ENCODE measurements around the gene COL27A1.

COL27A1 gene

DNA sequence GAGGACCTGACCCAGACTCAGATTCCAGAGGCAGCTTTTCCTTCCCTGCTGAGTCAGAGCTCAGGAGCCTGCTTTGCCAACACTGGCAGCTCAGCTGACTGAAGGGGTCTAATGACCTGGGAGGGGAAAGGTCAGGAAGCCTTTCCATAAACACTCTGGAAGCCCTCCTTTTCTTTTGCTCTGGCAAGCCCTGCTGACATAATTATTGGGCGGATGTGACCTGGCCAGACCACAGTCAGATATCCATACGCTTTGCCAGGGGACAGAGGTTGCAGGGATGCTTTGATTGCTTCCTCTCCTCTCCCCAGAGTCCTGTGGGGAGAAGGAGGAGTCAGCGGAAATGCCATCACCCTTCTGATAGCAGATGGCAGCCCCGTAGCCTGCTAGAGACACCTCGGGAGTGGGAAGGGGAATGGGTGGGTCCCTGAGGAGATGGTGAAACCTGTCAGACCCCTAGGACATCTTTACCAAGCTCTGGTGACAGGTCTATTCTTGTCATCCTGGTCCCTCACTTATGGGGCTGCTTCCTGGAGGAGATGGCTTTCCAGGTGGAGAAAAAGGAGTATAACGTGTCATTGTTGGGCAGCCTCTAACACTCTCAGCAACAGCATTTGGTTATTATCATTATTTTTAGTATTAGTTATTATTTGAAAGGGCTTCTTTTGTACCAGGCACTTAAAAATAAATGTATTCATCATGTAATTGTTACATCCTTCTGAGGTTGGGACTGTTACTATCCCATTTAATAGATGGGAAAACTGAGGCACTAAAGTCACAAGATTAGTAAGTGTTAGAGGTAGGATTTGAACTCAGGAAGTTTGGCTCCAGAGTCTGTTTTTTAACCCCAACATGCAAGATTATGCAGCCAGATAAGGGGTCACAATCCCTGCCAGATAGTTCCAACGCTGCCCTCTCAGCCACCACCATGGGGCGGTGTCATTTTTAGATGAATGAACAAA is 11.6 kb downstream of the COL27A1 start:
- no peak overlapping the region for H3K27ac ChIP-seq (ENCODE audit: low read depth, low read length)
- peaks cover 2% of the 10 kb centered on the region for H3K4me1 ChIP-seq (ENCODE audit: control insufficient read depth, low read depth, low read length)
- no peak overlapping the region for H2BK5ac ChIP-seq (ENCODE audit: low read length)
- no peak overlapping the region for H3K18ac ChIP-seq (ENCODE audit: low read length)
- no peak overlapping the region for H3K56ac ChIP-seq (ENCODE audit: low read length)
- no peak overlapping the region for H4K8ac ChIP-seq (ENCODE audit: low read depth, low read length)
- H3K23ac ChIP-seq (ENCODE audit: low read length), result no peak overlapping the region
- H2AK5ac ChIP-seq (ENCODE audit: low read length), result no peak overlapping the region
- no peak overlapping the region for H3K4ac ChIP-seq (ENCODE audit: low read depth, low read length)
- no peak overlapping the region for H3K4me2 ChIP-seq (ENCODE audit: low read length)
- H2BK15ac ChIP-seq (replicated peaks; ENCODE audit: low read depth), result no peak overlapping the region
- H3K79me1 ChIP-seq (ENCODE audit: low read length), result peaks cover 5% of the 10 kb centered on the region
- peaks cover 1% of the 10 kb centered on the region for H3K36me3 ChIP-seq (ENCODE audit: control insufficient read depth, insufficient read depth, low read length)
- no peaks in the 10 kb centered on the region for H3K79me2 ChIP-seq (ENCODE audit: control insufficient read depth, insufficient read depth, low read length)
- H3K4me3 ChIP-seq (ENCODE audit: low read length), result no peak overlapping the region
- H4K5ac ChIP-seq (ENCODE audit: low read length), result no peak overlapping the region
- no peak for DNase-seq
- no peak overlapping the region for H2BK120ac ChIP-seq (ENCODE audit: low read depth, low read length)
- no CpG with 5 or more reads among the region's 8 CpGs for WGBS (ENCODE audit: extremely low coverage, insufficient coverage, low lambda C conversion rate)
- H3K27me3 ChIP-seq (ENCODE audit: insufficient read depth, low read length, poor library complexity), result no peaks in the 10 kb centered on the region
- no peak overlapping the region for H3K9ac ChIP-seq (ENCODE audit: low read length)

DNA sequence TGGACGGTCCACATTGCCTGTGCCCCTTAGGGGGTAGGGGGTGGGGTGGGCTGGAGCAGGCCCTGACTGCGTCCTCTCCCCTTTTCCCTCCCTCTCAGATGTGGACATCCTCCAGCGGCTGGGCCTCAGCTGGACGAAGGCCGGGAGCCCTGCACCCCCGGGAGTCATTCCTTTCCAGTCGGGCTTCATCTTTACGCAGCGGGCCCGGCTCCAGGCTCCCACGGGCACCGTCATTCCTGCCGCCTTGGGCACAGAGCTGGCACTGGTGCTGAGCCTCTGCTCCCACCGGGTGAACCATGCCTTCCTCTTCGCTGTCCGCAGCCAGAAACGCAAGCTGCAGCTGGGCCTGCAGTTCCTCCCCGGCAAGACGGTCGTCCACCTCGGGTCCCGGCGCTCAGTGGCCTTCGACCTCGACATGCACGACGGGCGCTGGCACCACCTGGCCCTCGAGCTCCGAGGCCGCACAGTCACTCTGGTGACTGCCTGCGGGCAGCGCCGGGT is 12.3 kb downstream of the COL27A1 start:
- Histone ChIP-seq H3K4me3 (ENCODE audit: low read length) (no peak overlapping the region), H3K4me1 (ENCODE audit: control insufficient read depth, low read depth, low read length) (peaks cover 2% of the 10 kb centered on the region), H3K36me3 (ENCODE audit: control insufficient read depth, insufficient read depth, low read length) (peaks cover 1% of the 10 kb centered on the region), H3K23ac (ENCODE audit: low read length) (no peak overlapping the region), H4K5ac (ENCODE audit: low read length) (no peak overlapping the region), H4K8ac (ENCODE audit: low read depth, low read length) (no peak overlapping the region), H2AK5ac (ENCODE audit: low read length) (no peak overlapping the region), H3K79me2 (ENCODE audit: control insufficient read depth, insufficient read depth, low read length) (no peaks in the 10 kb centered on the region), H2BK15ac (replicated peaks; ENCODE audit: low read depth) (no peak overlapping the region), H3K27ac (ENCODE audit: low read depth, low read length) (no peak overlapping the region), H3K9ac (ENCODE audit: low read length) (no peak overlapping the region), H3K18ac (ENCODE audit: low read length) (no peak overlapping the region), H3K4me2 (ENCODE audit: low read length) (no peak overlapping the region), H2BK5ac (ENCODE audit: low read length) (no peak overlapping the region), H3K56ac (ENCODE audit: low read length) (no peak overlapping the region), H2BK120ac (ENCODE audit: low read depth, low read length) (no peak overlapping the region), H3K27me3 (ENCODE audit: insufficient read depth, low read length, poor library complexity) (no peaks in the 10 kb centered on the region), H3K79me1 (ENCODE audit: low read length) (peaks cover 5% of the 10 kb centered on the region), H3K4ac (ENCODE audit: low read depth, low read length) (no peak overlapping the region)
- no CpG with 5 or more reads among the region's 34 CpGs for WGBS (ENCODE audit: extremely low coverage, insufficient coverage, low lambda C conversion rate)
- DNase-seq, result no peak

DNA sequence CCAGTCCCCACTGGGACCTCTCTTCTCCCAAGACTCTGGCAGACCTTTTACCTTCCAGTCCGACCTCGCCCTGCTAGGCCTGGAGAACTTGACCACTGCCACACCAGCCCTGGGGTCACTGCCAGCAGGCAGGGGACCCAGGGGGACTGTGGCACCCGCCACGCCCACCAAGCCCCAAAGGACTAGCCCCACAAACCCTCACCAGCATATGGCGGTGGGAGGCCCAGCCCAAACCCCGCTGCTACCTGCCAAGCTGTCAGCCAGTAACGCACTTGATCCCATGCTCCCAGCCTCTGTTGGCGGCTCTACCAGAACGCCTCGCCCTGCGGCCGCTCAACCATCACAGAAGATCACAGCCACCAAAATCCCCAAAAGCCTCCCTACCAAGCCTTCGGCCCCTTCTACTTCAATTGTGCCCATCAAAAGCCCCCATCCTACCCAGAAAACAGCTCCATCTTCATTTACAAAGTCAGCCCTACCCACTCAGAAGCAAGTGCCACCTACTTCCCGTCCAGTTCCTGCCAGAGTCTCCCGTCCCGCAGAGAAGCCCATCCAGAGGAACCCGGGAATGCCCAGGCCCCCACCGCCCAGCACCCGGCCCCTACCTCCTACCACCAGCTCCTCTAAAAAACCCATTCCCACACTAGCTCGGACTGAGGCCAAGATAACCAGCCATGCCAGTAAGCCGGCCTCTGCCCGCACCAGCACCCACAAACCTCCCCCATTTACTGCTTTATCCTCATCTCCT is 13.1 kb downstream of the COL27A1 start:
- H3K36me3 ChIP-seq (ENCODE audit: control insufficient read depth, insufficient read depth, low read length), result peaks cover 1% of the 10 kb centered on the region
- no CpG with 5 or more reads among the region's 22 CpGs for WGBS (ENCODE audit: extremely low coverage, insufficient coverage, low lambda C conversion rate)
- no peak overlapping the region for H2BK5ac ChIP-seq (ENCODE audit: low read length)
- H3K27me3 ChIP-seq (ENCODE audit: insufficient read depth, low read length, poor library complexity), result no peaks in the 10 kb centered on the region
- H3K79me1 ChIP-seq (ENCODE audit: low read length), result peaks cover 5% of the 10 kb centered on the region
- H3K9ac ChIP-seq (ENCODE audit: low read length), result no peak overlapping the region
- H3K23ac ChIP-seq (ENCODE audit: low read length), result no peak overlapping the region
- no peak overlapping the region for H3K56ac ChIP-seq (ENCODE audit: low read length)
- H2BK120ac ChIP-seq (ENCODE audit: low read depth, low read length), result no peak overlapping the region
- H2BK15ac ChIP-seq (replicated peaks; ENCODE audit: low read depth), result no peak overlapping the region
- no peak overlapping the region for H4K8ac ChIP-seq (ENCODE audit: low read depth, low read length)
- H3K4me3 ChIP-seq (ENCODE audit: low read length), result no peak overlapping the region
- H3K4me1 ChIP-seq (ENCODE audit: control insufficient read depth, low read depth, low read length), result no peaks in the 10 kb centered on the region
- H4K5ac ChIP-seq (ENCODE audit: low read length), result no peak overlapping the region
- no peaks in the 10 kb centered on the region for H3K79me2 ChIP-seq (ENCODE audit: control insufficient read depth, insufficient read depth, low read length)
- no peak overlapping the region for H3K27ac ChIP-seq (ENCODE audit: low read depth, low read length)
- H3K4ac ChIP-seq (ENCODE audit: low read depth, low read length), result no peak overlapping the region
- H2AK5ac ChIP-seq (ENCODE audit: low read length), result no peak overlapping the region
- no peak overlapping the region for H3K4me2 ChIP-seq (ENCODE audit: low read length)
- H3K18ac ChIP-seq (ENCODE audit: low read length), result no peak overlapping the region
- no peak for DNase-seq

DNA sequence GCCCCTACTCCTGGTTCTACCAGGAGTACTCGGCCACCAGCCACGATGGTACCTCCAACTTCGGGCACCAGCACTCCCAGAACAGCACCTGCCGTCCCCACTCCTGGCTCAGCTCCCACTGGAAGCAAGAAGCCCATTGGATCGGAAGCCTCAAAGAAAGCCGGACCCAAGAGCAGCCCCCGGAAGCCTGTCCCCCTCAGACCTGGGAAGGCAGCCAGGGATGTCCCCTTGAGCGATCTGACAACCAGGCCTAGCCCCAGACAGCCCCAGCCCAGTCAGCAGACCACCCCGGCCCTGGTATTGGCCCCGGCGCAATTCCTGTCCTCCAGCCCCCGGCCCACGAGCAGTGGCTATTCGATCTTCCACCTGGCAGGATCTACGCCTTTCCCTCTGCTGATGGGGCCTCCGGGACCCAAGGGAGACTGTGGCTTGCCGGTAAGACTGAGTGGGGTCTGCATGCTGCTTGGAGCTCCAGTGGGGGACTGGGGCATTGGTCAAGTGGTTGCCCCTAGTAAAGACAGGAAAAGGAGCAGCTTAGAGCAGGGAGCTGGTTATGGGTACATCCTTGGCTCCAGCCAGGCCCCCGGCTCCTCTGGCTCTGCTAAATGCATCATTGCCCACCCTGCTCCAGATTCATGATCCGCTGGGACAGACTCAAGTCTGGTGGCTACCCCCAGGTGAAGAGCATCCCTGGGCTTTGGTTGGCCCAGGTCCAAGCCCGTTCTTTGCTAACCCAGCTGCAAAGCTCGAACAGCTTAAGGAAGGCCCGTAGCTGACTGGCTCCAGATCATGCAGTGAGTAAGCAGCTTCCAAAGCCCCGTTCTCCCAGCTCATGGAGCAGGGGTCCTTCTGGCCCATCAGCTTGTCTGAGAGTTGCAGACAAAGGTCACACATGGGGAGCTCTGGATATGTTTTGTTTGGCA is 14.0 kb downstream of the COL27A1 start:
- Histone ChIP-seq H3K36me3 (ENCODE audit: control insufficient read depth, insufficient read depth, low read length) (peaks cover 1% of the 10 kb centered on the region), H4K8ac (ENCODE audit: low read depth, low read length) (no peak overlapping the region), H3K4me3 (ENCODE audit: low read length) (no peak overlapping the region), H3K79me2 (ENCODE audit: control insufficient read depth, insufficient read depth, low read length) (no peaks in the 10 kb centered on the region), H3K27me3 (ENCODE audit: insufficient read depth, low read length, poor library complexity) (no peaks in the 10 kb centered on the region), H3K27ac (ENCODE audit: low read depth, low read length) (no peak overlapping the region), H3K23ac (ENCODE audit: low read length) (no peak overlapping the region), H2BK120ac (ENCODE audit: low read depth, low read length) (no peak overlapping the region), H2AK5ac (ENCODE audit: low read length) (no peak overlapping the region), H3K4ac (ENCODE audit: low read depth, low read length) (no peak overlapping the region), H4K5ac (ENCODE audit: low read length) (no peak overlapping the region), H3K4me2 (ENCODE audit: low read length) (no peak overlapping the region), H3K9ac (ENCODE audit: low read length) (no peak overlapping the region), H2BK5ac (ENCODE audit: low read length) (no peak overlapping the region), H3K18ac (ENCODE audit: low read length) (no peak overlapping the region), H3K56ac (ENCODE audit: low read length) (no peak overlapping the region), H2BK15ac (replicated peaks; ENCODE audit: low read depth) (no peak overlapping the region), H3K4me1 (ENCODE audit: control insufficient read depth, low read depth, low read length) (no peaks in the 10 kb centered on the region), H3K79me1 (ENCODE audit: low read length) (peaks cover 5% of the 10 kb centered on the region)
- no CpG with 5 or more reads among the region's 23 CpGs for WGBS (ENCODE audit: extremely low coverage, insufficient coverage, low lambda C conversion rate)
- DNase-seq, result no peak

DNA sequence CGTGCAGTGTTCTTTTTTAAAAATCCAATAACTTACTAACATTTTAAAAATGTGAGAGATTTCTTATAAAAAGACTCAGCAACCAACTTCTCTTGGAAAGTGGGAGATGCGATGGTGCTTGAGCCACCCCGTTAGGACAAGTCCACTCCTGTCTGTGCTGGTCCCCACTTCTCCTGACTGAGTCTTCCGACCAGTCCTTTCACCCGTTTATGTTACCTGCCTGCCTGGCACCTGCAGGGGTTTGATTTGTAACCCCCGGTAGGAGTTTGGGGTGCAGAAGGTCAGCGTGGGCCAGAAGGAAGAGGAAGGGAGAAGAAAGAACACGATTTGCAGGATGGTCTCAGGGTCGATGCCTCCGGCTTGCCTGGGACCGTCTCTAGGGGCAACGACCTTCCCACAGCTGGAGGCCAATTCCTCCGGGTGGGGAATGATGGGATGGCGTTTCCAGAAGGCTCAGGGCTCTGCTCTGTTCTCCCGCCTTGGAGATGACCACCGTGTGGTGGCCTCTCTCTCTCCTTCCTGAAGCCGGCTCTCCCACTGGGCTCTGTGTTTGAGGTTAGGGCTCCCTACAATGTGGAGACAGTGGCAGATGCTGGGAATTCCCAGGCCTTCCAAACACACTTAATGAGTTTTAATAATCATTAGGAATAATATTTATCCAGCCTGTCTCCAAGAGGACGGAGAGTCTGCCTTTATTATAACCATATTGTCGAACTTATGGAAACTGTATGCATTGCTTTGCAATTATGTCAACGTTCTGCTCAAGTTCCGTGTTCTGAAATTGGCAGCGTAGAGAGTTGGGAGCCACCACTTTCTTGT is 14.8 kb downstream of the COL27A1 start:
- no peak overlapping the region for H2BK120ac ChIP-seq (ENCODE audit: low read depth, low read length)
- no peak overlapping the region for H3K4ac ChIP-seq (ENCODE audit: low read depth, low read length)
- H3K27ac ChIP-seq (ENCODE audit: low read depth, low read length), result no peak overlapping the region
- H4K8ac ChIP-seq (ENCODE audit: low read depth, low read length), result no peak overlapping the region
- no peak overlapping the region for H2BK15ac ChIP-seq (replicated peaks; ENCODE audit: low read depth)
- no CpG with 5 or more reads among the region's 22 CpGs for WGBS (ENCODE audit: extremely low coverage, insufficient coverage, low lambda C conversion rate)
- H3K79me1 ChIP-seq (ENCODE audit: low read length), result peaks cover 2% of the 10 kb centered on the region
- no peaks in the 10 kb centered on the region for H3K4me1 ChIP-seq (ENCODE audit: control insufficient read depth, low read depth, low read length)
- H3K56ac ChIP-seq (ENCODE audit: low read length), result no peak overlapping the region
- no peak overlapping the region for H3K9ac ChIP-seq (ENCODE audit: low read length)
- no peak overlapping the region for H3K4me3 ChIP-seq (ENCODE audit: low read length)
- H2BK5ac ChIP-seq (ENCODE audit: low read length), result no peak overlapping the region
- DNase-seq, result no peak
- H3K27me3 ChIP-seq (ENCODE audit: insufficient read depth, low read length, poor library complexity), result no peaks in the 10 kb centered on the region
- no peak overlapping the region for H3K23ac ChIP-seq (ENCODE audit: low read length)
- no peak overlapping the region for H3K4me2 ChIP-seq (ENCODE audit: low read length)
- no peak overlapping the region for H4K5ac ChIP-seq (ENCODE audit: low read length)
- peaks cover 1% of the 10 kb centered on the region for H3K36me3 ChIP-seq (ENCODE audit: control insufficient read depth, insufficient read depth, low read length)
- no peaks in the 10 kb centered on the region for H3K79me2 ChIP-seq (ENCODE audit: control insufficient read depth, insufficient read depth, low read length)
- H2AK5ac ChIP-seq (ENCODE audit: low read length), result no peak overlapping the region
- no peak overlapping the region for H3K18ac ChIP-seq (ENCODE audit: low read length)
